Epidermal melanocyte (primary cell): ENCODE measurements around the gene LTA.
A peak's percentile ranks its signal among the peaks of the same experiment; 100 is the strongest.
"Not testable (repeated sequence)": the region's sequence is repeated elsewhere in the genome, so short reads cannot be mapped to it uniquely, and the experiment has no call there.

Experiments
- DNase-seq: peaks from one replicate; pipeline ENCODE4 v3.0.0; 2011; ENCODE audit warnings: low spot score; ENCODE audit not compliant: insufficient read length

Gene LTA

DNA sequence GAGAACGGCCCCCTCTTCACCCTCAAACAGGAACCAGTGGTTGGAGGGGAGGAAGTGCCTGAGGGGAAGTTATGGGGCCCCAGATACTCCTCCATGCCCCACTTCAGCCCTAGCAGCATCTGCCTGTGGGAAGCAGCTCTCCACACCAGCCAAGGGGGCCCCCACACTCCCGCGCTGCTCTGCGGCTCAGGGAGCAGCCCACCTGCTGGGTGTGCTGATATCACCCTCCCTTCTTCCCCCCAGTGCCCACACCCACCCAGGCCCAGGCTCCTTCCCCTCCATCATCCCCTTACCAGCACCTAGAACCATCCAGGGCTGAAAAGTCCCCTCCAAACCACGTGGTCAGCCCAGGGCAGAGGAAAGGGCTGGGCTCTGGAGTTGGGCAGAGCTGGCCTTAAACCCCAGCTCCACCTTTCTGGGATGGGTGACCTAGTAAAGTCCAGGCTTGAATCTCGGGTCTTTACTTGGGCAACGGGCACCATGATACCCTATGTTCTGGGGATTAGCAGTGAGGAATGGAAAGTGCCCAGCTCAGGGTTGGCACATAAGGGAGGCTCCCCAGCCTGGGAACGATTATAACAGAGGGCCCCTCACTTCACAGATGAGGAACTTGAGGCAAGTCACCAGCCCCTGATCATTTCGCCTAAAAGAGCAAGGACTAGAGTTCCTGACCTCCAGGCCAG lies 14.7 kb downstream of the LTA start:
- no peak for DNase-seq

DNA sequence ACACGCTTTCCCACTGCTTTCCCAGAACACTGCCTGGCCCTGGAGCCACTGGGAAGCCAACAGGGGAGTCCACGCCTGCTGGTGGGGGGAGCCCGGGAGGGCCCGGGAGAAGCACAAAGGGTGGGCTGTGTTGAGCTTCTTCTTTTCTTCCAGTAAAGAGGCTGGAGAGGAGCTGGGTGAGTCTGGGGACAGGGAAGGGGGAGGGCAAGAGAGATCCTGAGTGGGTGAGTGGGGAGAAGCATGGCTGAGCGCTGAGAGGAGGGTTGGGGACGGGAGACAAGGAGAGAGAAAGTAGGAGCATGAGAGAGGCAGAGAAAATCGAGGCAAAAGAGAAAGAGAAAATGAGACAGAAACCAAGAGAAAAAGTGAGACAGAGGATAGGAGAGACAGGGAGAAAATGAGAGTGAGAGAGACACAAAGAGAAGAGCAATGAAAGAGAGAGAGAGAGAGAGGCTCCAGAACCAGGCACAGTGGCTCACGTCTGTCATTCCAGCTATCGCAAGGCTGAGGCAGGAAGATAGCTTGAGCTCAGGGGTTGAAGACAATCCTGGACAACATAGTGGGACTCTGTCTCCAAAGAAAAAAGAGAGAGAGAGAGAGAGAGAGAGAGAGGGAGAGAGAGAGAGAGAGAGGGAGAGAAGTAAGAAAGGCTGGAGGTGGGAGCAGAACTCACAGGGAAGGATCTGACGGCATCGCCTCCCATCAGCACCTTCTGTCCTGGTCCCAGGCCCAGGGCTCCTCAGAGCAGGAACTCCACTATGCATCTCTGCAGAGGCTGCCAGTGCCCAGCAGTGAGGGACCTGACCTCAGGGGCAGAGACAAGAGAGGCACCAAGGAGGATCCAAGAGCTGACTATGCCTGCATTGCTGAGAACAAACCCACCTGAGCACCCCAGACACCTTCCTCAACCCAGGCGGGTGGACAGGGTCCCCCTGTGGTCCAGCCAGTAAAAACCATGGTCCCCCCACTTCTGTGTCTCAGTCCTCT lies 16.0 kb downstream of the LTA start:
- DNase-seq = no peak

DNA sequence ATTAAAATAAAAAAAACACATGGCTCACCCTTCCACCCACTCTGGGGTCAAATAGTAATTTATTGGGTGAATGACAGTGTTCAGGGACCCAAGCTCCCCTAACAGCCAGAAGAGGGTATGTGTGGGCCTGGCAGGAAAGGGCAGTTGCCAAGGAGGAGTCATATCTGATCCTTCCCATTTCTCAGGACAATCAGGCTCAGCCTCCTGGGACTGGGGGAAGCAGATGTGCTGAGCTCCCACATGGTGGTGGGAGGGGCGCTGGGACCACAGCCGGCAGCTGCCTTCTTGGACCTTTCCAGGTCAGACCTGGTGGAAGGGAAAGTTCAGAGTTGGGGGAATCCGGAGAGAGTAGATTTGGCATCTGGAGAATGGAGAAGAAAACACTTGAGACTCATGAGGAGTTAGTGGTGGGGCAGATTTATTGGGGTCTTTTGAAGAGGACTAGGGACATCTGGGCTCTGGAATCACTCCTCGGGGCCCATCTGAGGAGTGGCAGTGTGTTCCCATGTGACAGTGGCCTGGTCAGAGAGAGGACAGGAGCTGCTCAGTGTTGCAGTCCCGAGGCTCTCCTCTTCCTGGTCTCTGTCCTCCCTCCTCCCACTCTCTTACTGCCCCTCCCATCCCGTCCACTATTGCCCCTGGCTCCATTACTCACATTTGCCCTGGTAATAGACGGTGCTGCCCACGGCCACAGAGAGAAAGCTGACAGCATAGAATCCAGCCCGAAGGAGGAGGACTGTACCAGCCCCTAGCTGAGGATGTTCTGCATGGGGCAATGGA lies 17.0 kb downstream of the LTA start:
- DNase-seq = no peak

DNA sequence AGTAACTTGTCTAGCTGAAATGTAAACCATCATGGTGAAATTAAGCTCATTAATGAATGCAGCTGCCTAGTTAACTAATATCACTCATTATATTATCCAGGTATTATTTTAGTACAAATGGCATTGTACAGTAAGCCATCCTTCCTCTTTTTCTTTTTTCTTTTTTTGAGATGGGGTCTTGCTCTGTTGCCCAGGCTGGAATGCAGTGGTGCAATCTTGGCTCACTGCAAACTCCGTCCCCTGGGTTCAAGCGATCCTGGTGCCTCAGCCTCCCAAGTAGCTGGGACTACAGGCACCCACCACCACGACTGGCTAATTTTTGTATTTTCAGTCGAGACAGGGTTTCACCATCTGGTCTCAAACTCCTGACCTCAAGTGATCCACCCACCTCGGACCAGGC lies 18.6 kb downstream of the LTA start:
- DNase-seq = not testable (repeated sequence)

DNA sequence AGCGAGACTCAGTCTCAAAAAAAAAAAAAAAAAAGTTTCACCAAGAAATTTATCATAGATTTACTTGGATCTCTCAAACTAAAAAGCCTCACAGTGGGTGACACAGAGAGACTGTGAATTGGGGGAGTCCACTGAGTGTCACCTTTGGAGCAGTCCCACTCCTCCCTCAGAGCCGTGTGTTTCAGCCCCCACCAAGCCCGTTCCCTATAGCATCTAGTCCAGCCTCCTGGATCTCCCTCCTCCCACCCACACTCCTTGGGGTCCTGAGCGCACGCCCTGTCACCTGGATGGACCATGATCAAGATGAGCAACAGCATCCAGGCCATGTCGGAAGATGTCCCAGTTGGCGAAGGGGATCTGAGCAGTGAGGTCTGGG lies 20.3 kb downstream of the LTA start:
- no peak for DNase-seq

DNA sequence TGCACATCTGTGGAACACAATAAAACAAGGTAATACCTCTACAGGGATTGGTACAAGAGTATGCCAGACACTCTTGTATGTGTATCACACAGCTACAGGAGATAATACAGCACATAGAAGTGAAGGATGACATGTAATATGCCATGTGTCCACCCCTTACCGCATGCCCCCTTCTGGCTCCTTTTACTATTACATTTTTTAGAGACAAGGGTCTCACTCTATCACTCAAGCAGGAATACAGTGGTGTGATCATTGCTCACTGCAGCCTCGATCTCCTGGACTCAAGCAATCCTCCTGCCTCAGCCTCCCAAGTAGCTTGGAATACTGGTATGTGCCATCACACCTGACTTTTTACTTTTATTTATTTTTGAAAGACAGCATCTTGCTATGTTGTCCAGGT lies 24.9 kb downstream of the LTA start:
- no peak for DNase-seq

DNA sequence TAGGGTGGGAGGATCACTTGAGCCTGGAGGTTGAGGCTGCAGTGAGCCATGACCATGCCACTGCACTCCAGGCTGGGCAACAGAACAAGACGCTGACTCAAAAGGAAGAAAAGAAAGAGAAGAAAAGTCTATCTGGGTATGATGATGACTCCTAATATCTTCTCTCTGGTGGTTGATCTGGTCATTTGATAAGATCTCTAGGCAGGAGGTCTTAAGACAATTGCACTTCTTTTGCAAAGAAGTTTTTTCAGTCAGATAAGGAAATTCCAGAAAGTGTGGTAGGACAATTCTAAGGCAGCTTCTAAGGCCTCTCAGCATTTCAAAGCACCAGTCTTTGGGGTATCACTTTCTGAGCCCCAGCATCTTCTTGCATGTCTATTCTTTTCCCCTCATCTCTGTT lies 35.2 kb downstream of the LTA start:
- DNase-seq = no peak

DNA sequence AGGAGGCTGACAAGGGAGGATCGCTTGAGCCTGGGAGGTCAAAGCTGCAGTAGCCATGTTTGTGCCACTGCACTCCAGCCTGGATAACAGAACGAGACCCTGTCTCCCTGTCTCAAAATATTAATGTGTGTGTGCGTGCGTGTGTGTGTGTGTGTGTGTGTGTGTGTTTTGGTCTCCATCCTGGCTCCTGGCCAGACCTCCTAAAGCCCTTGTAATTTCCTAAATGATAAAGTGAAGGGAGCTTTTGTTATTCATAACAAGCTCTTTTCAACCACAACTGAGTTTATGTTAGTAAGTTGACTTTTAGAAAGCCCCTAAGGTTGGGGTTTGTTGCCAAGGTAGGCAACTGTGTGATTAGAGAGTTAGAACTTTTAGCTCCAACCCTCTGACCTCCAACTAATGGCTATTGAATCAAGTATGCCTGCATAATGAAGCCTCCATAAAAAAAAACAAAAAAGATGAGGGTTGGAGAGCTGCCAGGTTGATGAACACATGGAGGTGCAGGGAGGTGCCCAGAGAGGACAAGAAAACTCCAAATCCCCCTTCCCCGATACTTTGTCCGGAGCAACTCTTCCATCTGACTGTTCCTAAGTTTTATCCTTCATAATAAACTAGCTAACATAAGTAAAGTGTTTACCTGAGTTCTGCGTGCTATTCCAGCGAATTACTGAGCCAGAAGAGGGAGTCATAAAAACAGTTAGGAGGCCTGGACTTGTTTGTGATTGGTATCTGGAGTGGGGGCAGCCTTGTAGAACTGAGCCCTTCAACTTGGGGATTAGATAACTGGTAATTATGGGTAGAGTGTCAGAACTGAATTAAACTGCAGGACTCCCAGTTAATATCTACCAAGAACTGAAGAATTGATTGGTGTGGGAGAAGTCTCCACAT lies 37.7 kb downstream of the LTA start:
- no peak for DNase-seq

DNA sequence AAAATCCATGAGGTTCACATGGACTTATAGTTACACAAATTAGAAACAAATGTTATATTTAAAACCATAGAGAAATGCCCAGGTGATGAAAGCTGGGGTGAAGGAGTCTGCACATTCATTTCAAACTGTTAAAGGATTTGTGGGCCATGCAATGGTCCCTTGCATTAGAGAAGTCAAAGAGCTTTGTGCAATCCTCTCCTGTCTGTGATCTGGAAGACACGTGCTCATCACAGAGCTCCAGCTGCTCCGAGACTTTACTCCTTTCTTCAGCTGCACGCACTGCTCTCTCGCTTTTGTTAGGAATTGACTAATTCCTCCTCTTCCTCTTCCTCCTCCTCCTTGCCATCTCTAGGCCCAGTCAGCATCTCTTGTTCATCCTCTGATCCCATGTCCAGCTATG lies 38.9 kb downstream of the LTA start:
- DNase-seq = no peak

DNA sequence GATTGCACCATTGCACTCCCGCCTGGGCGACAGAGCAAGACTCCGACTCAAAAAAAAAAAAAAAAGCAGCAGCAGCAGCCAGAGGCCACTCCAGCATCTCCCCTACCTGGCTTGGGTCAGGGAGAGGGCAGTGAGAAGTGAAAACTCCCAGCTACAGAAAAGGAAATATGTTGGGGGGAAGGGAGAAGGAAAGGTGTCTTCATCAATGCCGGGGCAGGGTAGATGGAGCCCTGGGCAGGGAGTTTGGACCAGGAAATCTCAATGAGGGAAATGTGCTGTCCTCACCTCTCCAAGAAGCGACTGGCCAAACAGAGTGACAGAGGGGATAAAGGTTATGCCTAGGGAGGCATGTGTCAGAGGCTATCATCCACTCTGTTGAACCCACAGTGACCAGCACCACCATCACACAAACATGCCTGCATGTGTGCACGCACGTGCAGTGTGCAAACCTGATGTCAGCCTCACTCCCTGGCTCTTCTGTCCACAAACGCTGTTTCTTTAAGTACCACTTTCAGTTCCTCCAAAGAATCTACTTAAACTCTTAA lies 42.1 kb downstream of the LTA start:
- no peak for DNase-seq

DNA sequence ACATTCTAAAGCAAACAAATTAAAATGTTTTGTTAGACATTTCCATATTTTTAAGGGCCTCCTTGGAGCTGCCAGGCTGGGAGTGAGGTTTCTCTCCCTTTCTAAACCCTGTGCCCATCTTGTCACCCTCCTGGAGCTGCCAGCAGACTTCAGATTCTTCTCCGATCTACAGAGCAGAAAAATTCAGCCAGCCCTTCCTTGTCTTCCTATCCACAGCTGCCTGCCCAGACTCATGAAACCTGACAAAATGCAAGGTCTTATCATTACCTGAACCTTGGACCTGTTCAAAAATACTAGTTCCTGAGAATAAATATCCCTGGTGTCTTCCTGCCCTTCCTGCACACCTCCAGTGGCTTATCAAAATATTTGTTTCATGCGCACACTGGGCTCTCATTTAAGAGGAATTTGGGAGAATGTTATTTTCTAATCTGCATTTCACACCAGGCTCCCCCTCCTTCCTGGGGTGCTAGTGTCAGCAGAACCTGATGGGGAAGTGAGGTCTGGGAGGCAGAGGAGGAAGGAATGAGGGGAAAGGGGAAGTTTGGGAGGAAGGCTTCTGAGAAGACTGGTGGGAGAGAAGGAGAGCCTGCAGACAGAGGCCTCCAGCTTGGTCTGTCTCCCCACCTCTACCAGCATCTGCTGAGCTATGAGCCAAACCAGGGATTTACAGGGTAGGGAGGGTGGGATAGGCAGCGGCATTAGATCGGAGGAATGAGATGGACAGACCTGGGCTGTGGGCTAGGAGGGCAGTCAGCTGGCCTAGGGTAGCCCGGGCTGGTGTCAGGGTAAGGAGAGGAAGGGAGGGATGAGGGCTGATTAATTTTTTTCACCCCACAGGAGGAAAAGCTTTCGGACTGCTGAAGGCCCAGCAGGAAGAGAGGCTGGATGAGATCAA lies 42.8 kb downstream of the LTA start, which contains the start of gene AIF1:
Gene AIF1, plus strand, starts transcription at position 551 of the 895 bp plus-strand sequence. Its CDS starts 96 bp downstream, at position 647.
- no peak for DNase-seq

DNA sequence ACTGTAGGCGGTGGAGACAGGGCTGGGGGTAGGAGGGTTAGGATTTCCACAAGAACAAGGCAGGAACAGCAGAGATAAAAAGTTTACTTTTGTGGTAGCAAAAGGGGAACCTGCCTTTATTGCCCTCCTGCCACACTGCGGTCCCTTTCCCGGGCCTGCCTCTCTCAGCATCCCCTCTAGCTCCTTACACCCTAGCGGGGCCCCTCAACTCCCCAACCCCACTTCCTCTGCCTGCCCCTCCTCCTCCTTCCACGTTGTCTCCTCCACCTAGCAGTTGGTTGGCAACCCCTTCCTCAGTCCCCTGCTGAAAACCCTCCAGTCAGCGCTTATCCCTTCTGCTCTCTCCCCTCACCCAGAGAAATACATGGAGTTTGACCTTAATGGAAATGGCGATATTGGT lies 43.7 kb downstream of the LTA start:
- DNase-seq = no peak

DNA sequence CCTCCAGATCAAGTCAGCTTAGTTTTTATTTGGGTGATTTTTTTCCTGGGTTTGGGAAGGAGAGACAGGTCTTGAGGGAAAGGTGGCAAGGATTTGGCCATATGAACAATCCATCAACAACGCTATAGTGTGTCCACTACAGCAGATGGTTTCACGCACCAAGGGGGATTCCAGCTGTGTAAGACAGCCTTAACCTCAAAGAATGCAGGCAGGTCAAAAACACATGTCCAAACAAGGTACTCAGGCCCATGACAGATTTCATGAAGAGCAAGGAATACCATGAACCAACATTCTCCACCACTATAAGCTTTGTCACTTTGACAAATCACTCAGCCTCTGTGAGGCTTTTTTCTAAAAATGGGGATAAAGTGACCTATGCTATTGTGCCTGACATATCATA lies 44.9 kb downstream of the LTA start:
- no peak for DNase-seq

DNA sequence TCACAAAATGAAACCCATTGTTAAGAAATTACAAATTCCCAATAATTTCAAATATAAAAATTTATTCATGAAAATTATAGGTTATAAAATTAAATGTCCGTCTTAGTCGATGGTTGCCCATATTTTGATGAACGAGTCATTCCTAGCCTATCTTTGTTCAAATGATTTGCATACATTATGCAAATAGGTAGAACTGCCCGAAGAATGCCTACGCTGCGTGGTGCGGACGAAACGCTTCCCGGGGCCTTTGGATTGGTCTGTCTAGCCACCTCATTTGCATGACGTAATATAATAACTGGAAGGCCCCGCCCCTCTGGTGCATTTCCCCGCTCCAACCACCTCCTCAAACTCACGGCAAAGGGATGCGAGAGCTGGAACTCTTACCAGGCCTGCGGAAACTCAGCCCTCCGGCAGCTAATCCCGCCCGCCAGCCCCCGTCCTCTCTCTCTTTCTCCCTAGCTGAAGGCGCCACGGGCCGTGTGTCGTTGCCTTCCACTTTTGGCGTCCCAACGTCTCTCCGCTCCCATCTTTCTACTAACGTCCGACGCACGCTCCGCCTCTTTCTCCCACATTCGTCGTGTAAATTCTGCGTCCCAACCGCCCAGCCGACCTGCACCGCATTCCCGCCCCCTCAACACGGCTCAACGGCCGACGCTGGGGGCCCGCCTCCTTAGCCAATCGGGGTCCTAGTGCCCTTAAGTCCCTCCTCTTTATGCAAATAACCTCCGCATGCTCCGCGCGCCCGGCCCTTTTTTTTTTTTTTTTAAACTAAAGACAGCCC lies 47.9 kb downstream of the LTA start:
- peak; percentile 96 for DNase-seq

DNA sequence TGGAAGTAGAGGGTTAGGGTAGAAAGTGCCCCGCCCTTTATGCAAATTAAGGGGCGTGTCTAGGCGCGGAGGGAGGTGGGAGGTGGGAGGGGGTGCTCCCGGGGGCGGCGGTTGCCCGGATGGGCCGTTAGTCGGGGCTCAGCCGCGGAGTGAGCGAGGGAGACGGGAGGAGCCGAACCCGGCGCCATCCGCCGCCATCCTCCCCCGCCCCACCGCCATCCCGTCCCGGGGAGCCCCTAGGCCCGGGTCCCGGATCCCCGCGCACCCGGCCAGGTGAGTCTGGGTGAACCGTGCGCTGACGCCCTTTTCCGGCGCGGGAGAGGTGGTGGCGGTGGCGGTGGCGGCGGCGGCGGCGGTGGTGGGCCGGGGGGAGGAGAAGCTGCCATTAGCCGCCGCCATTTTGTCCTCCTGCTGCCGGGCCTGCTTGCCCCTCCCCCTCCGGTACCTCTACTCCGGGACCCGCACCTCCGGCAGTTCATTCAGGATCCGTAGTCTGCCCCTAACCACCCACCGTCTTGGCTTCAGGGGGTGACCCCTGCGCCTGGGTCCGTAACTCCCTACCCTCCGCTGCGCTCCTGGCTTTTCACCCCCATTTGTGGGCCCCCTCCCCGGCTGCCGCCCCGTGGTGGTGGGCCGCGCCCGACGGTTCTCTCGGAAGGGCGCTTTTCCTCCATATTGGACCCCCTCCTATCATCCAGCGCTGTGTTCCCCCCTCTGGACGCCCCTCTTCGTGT lies 48.7 kb downstream of the LTA start, which contains the start of gene PRRC2A:
Gene PRRC2A, plus strand, starts transcription at position 130 of the 734 bp plus-strand sequence. CDS start 2,075 bp downstream, outside the sequence.
- peak; percentile 50 for DNase-seq

DNA sequence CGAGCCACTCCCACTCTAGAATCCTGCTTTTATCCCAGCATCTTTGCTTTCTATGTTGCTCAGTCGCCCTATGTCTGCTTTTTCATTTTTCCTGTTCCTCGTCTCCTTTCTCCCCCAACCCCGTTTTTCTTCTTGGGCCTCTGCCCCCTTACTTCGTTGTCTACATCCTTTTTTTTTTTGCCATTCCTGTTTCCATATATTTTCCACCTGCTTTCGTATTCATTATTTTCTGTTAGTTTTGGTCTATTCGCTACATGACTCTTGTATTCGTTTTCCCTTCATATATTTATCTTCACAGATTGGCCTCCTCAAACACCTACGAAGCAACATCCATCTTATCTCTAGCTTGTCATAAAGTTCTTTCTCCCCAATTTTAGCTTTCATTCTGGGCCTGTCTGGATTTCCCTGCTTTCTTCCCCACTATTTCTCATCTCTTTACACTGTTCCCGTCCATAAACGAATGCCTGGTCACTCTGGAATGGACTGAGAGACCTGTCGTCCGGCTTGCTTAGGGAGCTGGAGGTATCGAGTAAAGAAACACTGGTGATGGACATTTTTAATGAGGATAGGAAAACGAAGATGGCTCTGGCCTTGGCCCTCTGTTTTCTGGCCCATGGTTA lies 49.3 kb downstream of the LTA start:
- no peak for DNase-seq

DNA sequence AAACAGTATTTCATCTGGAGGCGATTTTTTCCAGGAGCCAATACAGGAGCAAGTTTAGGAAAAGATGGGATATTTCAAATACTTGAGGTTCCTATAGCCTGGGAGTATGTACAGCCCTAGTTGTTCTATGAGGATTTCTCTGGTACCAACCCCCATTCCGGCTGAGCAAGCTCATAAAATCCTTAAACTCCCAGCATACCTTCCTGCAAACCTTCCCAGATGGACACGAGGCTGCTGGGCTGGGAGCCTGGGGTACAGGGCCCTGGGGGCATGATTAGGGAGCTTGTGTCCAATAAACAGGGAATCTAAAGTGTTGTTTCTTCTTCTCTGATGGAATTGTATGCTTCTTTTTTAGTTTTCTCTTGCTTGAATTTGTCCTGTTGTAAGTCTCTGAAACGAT lies 49.9 kb downstream of the LTA start:
- DNase-seq = no peak
